HFF-Myc (cell line): ENCODE data around the gene RAB31.
A peak's percentile ranks its signal among the peaks of the same experiment; 100 is the strongest.
"Not testable (repeated sequence)": the region's sequence is repeated elsewhere in the genome, so short reads cannot be mapped to it uniquely, and the experiment has no call there.

Experiments used
- DNase-seq: peaks from one replicate; pipeline ENCODE4 v3.0.0-alpha.2; 2011; ENCODE audit warnings: low read depth; ENCODE audit errors: extremely low read depth
- H3K4me3 ChIP-seq: replicated peaks from 2 replicates; pipeline ENCODE4 v1.5.1; 2011; ENCODE audit warnings: low read depth, mild to moderate bottlenecking, control low read depth, low read length
- TF ChIP-seq, protein P1 (sequence below): IDR thresholded peaks from 2 replicates; pipeline ENCODE4 v1.5.1; 2012; ENCODE audit warnings: mild to moderate bottlenecking, low read depth, low read length, control low read depth; ENCODE audit errors: missing control alignments

Gene RAB31

DNA sequence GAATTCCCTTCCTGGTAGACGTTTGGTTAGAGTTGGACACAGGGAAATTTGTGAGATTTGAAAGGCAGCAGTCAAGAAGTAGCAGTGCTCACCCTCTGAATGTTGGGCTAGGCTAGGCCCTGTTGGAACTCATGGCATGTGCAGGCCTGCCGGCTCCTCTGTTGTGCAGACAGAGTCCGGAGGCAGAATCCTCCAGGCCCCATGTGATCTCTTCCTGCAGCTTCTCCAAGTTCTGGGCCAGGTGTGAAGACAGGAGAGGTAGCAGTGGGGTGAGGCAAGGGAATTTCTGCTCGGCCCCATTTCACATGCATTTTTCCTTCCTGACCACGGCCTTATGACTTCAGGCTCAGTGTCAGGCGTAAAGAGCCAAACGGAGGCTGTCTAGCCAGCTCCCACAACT lies 36.9 kb upstream of the RAB31 start:
- H3K4me3 ChIP-seq, result no peak overlapping the region
- TF ChIP-seq, protein P1, sequence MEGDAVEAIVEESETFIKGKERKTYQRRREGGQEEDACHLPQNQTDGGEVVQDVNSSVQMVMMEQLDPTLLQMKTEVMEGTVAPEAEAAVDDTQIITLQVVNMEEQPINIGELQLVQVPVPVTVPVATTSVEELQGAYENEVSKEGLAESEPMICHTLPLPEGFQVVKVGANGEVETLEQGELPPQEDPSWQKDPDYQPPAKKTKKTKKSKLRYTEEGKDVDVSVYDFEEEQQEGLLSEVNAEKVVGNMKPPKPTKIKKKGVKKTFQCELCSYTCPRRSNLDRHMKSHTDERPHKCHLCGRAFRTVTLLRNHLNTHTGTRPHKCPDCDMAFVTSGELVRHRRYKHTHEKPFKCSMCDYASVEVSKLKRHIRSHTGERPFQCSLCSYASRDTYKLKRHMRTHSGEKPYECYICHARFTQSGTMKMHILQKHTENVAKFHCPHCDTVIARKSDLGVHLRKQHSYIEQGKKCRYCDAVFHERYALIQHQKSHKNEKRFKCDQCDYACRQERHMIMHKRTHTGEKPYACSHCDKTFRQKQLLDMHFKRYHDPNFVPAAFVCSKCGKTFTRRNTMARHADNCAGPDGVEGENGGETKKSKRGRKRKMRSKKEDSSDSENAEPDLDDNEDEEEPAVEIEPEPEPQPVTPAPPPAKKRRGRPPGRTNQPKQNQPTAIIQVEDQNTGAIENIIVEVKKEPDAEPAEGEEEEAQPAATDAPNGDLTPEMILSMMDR, result no peak
- no peak for DNase-seq

DNA sequence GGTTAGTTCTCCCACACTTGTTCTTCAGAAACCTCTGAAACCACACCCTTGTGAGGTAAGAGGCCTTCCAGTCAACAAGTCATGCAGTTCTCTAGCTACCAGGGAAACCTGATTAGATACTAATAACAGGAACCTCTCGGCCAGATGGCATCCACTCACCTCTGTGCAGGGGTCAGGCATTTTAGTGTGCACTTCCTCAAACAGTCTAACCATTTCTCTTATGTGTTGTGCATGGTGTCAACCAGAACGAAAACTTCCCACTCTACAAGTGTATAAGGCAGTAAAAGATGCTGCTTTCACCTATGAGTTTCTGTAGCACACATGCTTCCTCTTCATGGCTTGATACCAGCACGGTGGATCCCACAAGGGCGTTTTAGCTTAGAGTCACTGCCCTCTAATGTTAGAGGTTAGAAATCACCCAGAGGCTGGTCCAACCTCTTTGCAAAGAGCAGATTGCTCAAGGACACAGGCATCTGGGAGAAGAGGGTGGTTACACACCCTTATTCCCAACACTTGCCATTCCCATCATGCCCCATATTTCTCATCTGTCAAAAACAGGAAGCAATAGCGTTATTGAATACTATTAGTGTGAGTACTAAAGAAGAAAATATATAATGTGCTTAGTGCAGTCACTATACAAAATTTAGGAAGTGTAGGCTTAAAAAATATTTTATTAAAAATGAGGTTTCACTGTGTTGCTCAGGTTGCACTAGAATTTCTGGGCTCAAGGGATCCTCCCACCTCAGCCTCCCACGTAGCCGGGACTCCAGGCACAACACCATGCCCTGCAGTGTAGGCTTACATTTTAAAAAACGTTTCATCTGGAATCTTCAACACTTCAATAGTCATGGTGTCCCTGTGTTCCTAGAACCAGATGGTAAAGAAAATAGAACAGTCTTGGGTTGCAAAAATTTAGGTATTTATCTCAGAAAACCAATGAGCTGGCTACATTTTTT lies 34.5 kb upstream of the RAB31 start:
- TF ChIP-seq, protein P1, result peak; percentile 35
- DNase-seq, result no peak
- H3K4me3 ChIP-seq, result no peak overlapping the region

DNA sequence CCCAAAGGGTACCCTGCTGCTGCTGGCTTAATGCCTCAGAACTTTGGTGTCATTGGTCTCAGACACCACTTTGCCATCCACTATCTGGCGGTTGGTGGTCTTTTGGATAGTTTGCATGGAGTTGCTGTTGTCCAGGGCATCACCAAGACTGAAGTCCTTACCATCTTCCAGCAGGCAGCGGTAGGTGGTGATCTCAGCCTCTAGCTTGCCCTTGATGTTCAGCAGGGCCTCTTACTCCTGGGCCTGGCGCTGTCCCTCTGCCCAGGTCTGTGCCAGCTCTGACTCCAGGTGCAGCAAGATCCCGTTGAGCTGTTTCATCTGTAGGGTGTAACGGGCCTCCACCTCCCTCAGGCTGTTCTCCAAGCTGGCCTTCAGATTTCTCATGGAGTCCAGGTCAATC lies 29.9 kb upstream of the RAB31 start:
- not testable (repeated sequence) for DNase-seq

DNA sequence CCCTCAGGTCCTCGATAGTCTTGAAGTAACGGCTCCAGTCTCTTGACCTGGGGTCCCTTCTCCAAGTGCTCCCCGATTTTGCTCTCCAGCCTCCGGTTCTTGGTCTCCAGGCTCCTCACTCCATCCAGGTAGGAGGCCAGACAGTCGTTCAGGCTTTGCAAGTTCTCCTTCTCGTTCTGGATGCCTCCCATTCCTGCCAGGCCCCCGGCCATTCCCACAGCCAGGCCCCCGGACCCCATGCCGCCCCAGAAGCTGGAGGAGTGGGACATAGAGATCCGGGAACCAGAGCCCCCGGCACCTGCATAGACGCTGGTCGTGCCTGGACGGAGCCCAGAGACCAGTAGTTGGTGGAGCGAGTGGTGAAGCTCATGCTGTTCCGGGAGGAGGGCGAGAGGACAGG lies 29.0 kb upstream of the RAB31 start:
- no peak overlapping the region for H3K4me3 ChIP-seq
- no peak for DNase-seq
- TF ChIP-seq, protein P1, result no peak

More for the DNA sequence above, 29.9 kb upstream of the RAB31 start:
- H3K4me3 ChIP-seq, result not testable (repeated sequence)

DNA sequence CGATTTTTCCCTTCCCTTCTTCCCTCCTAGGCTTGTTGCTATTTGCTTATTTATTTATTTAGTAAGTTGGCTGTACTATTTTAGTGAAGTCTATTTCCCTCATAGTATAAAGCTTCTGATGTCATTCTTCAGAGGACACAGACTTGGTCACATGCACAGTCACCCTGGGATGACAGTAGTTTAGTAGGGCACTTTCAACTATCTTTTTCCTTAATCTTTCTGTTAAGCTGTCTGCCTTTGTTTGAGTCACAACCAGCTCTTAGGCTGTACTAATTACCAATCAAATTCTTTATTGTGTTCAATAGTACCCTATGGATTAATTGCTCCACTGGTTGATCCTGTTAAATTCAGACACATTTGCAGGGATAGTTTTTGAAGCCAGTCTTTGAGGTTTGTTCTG lies 26.9 kb upstream of the RAB31 start:
- no peak overlapping the region for H3K4me3 ChIP-seq
- TF ChIP-seq, protein P1, result no peak
- no peak for DNase-seq

DNA sequence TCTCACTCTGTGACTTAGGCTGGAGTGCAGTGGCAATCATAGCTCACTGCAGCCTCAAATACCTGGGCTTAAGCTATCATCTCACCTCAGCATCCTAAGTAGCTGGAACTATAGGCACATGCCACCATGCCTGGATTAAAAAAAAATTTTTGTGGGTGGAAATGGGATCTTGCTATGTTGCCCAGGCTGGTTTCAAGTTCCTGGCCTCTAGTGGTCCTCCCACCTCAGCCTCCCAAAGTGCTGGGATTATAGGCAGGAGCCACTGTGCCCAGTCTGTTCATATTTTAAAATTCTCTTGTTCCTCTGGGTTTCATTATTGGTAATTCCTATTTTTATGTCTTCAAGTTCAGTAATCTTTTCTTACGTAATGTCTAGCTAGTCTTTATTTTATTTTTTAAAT lies 25.5 kb upstream of the RAB31 start:
- no peak overlapping the region for H3K4me3 ChIP-seq
- TF ChIP-seq, protein P1, result no peak
- DNase-seq, result no peak

DNA sequence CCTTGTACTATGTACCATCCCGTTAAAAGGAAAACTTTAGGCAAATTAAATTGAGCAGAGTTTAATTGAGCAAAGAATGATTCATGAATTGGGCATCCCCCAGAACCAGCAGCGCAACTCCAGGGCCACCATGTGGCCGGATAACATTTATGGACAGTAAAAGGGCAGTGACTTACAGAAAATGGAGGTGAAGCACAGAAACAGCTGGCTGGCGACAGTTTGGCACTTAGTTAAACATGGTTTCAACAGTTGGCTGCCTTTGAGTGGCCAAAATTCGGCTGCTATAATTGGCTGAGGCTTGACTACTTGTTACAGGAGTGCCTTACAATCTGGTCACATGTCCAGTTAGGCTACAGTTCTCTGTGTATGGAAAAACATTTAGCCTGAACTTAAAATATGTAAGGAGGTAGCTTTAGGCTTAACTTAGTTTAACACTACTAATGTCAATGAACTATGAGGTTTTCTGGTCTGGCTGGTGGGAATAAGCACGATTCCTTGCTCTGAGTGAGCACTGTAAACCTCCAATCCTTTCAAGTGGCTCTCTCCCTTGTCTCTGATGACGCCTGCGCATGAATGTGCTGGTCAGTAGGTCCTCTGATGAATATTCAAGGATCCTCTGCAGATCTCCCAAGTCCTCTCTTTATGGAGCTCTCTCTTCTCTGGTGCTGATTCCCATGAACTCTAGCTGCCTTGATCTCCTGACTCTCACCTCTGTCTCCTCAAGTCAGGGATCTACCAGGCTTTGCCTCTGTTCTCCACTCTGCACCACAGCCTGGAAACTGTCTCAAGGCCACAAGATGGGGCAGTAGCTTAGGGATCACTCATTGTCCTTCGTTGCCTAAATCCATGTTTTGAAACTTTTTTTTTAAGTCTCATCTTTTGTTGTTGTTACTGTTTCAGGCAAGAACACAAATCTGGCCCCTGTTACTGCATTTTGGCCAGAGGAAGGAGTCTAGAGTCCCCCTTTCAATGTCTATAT lies 24.4 kb upstream of the RAB31 start:
- TF ChIP-seq, protein P1, result peak; percentile 60
- peak; percentile 59 for DNase-seq
- no peak overlapping the region for H3K4me3 ChIP-seq
